GM21717 (cell line): ENCODE results near the gene CLSTN2.

Source experiments
- ATAC-seq: cut with Tn5 transposase; IDR thresholded peaks from one replicate; pipeline ENCODE4 v1.9.1; 2021; ENCODE audit warnings: mild to moderate bottlenecking, moderate library complexity; ENCODE audit not compliant: unreplicated experiment

The CLSTN2 gene

GRCh38 chr3:140571836-140572235, 636.9 kb downstream of the CLSTN2 start:
- no peak for ATAC-seq

GRCh38 chr3:140572334-140572733, 637.3 kb downstream of the CLSTN2 start:
- ATAC-seq, result no peak

GRCh38 chr3:140573011-140573410, 638.0 kb downstream of the CLSTN2 start:
- ATAC-seq, result no peak

GRCh38 chr3:140574375-140574774, 639.4 kb downstream of the CLSTN2 start:
- no peak for ATAC-seq

GRCh38 chr3:140576449-140576848, 641.5 kb downstream of the CLSTN2 start:
- ATAC-seq, result no peak

GRCh38 chr3:140577911-140578310, 642.9 kb downstream of the CLSTN2 start:
- no peak for ATAC-seq

GRCh38 chr3:140579260-140579659, 644.3 kb downstream of the CLSTN2 start:
- no peak for ATAC-seq

- no peak for ATAC-seq
These were observed 645.8 kb downstream of the CLSTN2 start for GRCh38 chr3:140580746-140581145.

GRCh38 chr3:140584549-140584948, 649.6 kb downstream of the CLSTN2 start:
- ATAC-seq, result no peak

GRCh38 chr3:140585828-140586227, 650.8 kb downstream of the CLSTN2 start:
- no peak for ATAC-seq

GRCh38 chr3:140586311-140586710, 651.3 kb downstream of the CLSTN2 start:
- ATAC-seq, result no peak

- no peak for ATAC-seq
These were observed 653.6 kb downstream of the CLSTN2 start for GRCh38 chr3:140588558-140588957.

- no peak for ATAC-seq
These were observed 658.8 kb downstream of the CLSTN2 start for GRCh38 chr3:140593766-140594165.

GRCh38 chr3:140595295-140595694, 660.3 kb downstream of the CLSTN2 start:
- ATAC-seq, result no peak

GRCh38 chr3:140597364-140597763, 662.4 kb downstream of the CLSTN2 start:
- no peak for ATAC-seq

GRCh38 chr3:140597792-140598191, 662.8 kb downstream of the CLSTN2 start:
- no peak for ATAC-seq

- ATAC-seq, result no peak
These were observed 664.0 kb downstream of the CLSTN2 start for GRCh38 chr3:140599009-140599408.

- ATAC-seq, result no peak
These were observed 664.5 kb downstream of the CLSTN2 start for GRCh38 chr3:140599496-140599895.

GRCh38 chr3:140601881-140602280, 666.9 kb downstream of the CLSTN2 start:
- ATAC-seq, result no peak

- ATAC-seq, result no peak
These were observed 667.8 kb downstream of the CLSTN2 start for GRCh38 chr3:140602781-140603180.

GRCh38 chr3:140603766-140604165, 668.8 kb downstream of the CLSTN2 start:
- ATAC-seq, result no peak

- ATAC-seq, result no peak
These were observed 675.6 kb downstream of the CLSTN2 start for GRCh38 chr3:140610544-140610943.

- ATAC-seq, result no peak
These were observed 679.0 kb downstream of the CLSTN2 start for GRCh38 chr3:140614001-140614400.

- ATAC-seq, result no peak
These were observed 682.1 kb downstream of the CLSTN2 start for GRCh38 chr3:140617135-140617534.
